ENCODE data around the gene STAT5A.

STAT5A gene

GRCh38 chr17:42337442-42337841 is 49.1 kb downstream of the STAT5A start:
- H2BK120ac ChIP-seq (ENCODE audit: low read depth, low read length): no peak overlapping the region
- no peak overlapping the region for H4K8ac ChIP-seq (ENCODE audit: low read length)
- peaks cover 52 to 91% of the 10 kb centered on the region in 2 experiments for H3K36me3 ChIP-seq (ENCODE audit: control insufficient read depth in 1 of 2, insufficient read depth in 2 of 2, low read depth in 1 of 2, low read length in 2 of 2)
- no peak overlapping the region for H2BK5ac ChIP-seq (ENCODE audit: low read depth, low read length, poor library complexity, severe bottlenecking)
- H3K9me3 ChIP-seq (ENCODE audit: control insufficient read depth, low read length): no peaks in the 10 kb centered on the region
- H2AK5ac ChIP-seq (ENCODE audit: low read length, severe bottlenecking): no peak overlapping the region
- no peak overlapping the region for H3K18ac ChIP-seq (ENCODE audit: low read depth in 1 of 2, low read length in 2 of 2)
- 65% methylated on average over 15 of the region's 15 CpGs for WGBS
- no peak overlapping the region for H3K14ac ChIP-seq (ENCODE audit: low read length in 2 of 2)
- no peak overlapping the region for H2BK12ac ChIP-seq (ENCODE audit: low read length in 2 of 2)
- H3K27me3 ChIP-seq (ENCODE audit: control insufficient read depth in 1 of 2, insufficient read depth in 1 of 2, low read length in 2 of 2): no peaks in the 10 kb centered on the region
- H3K9ac ChIP-seq (ENCODE audit: low read length): no peak overlapping the region
- no peak overlapping the region for H3K4me2 ChIP-seq (ENCODE audit: low read length, poor library complexity, severe bottlenecking)
- no peak overlapping the region for H2BK15ac ChIP-seq (ENCODE audit: low read depth, poor library complexity, severe bottlenecking)
- no peak overlapping the region for H3K4me3 ChIP-seq (ENCODE audit: insufficient read depth in 1 of 2, low read depth in 1 of 2, low read length in 2 of 2)
- H3K27ac ChIP-seq (ENCODE audit: low read length, poor library complexity, severe bottlenecking): no peak overlapping the region
- peaks cover 7% of the 10 kb centered on the region for H3K4me1 ChIP-seq (ENCODE audit: control insufficient read depth, insufficient read depth, low read depth, low read length)
- no peak overlapping the region for H2AFZ ChIP-seq (ENCODE audit: low read depth, low read length)
- H3K79me1 ChIP-seq (replicated peaks; ENCODE audit: low read length, poor library complexity, severe bottlenecking): peaks cover 36% of the 10 kb centered on the region
- peak overlapping the region in 1 of 2 experiments; percentile 61 for H3K4ac ChIP-seq (ENCODE audit: low read depth in 1 of 2, low read length in 2 of 2)
- no peak overlapping the region for H3K23ac ChIP-seq (ENCODE audit: low read length in 2 of 2)
- DNase-seq: peak; percentile 95
- H4K91ac ChIP-seq (ENCODE audit: low read length): no peak overlapping the region

GRCh38 chr17:42338427-42338985 is 50.2 kb downstream of the STAT5A start:
- Histone ChIP-seq H2BK5ac (ENCODE audit: low read depth, low read length, poor library complexity, severe bottlenecking) (no peak overlapping the region), H2BK15ac (ENCODE audit: low read depth, poor library complexity, severe bottlenecking) (no peak overlapping the region), H3K27ac (ENCODE audit: low read length, poor library complexity, severe bottlenecking) (no peak overlapping the region), H3K4me3 (ENCODE audit: insufficient read depth in 1 of 2, low read depth in 1 of 2, low read length in 2 of 2) (no peak overlapping the region), H4K8ac (ENCODE audit: low read length) (no peak overlapping the region), H2BK120ac (ENCODE audit: low read depth, low read length) (no peak overlapping the region), H3K23ac (ENCODE audit: low read length in 2 of 2) (no peak overlapping the region), H3K18ac (ENCODE audit: low read depth in 1 of 2, low read length in 2 of 2) (no peak overlapping the region), H3K9me3 (ENCODE audit: control insufficient read depth, low read length) (no peaks in the 10 kb centered on the region), H3K14ac (ENCODE audit: low read length in 2 of 2) (no peak overlapping the region), H3K4me2 (ENCODE audit: low read length, poor library complexity, severe bottlenecking) (no peak overlapping the region), H2BK12ac (ENCODE audit: low read length in 2 of 2) (no peak overlapping the region), H3K4ac (ENCODE audit: low read depth in 1 of 2, low read length in 2 of 2) (no peak overlapping the region), H4K91ac (ENCODE audit: low read length) (no peak overlapping the region), H3K9ac (ENCODE audit: low read length) (no peak overlapping the region), H3K36me3 (ENCODE audit: control insufficient read depth in 1 of 2, insufficient read depth in 2 of 2, low read depth in 1 of 2, low read length in 2 of 2) (peaks cover 44 to 91% of the 10 kb centered on the region in 2 experiments), H2AFZ (ENCODE audit: low read depth, low read length) (no peak overlapping the region), H3K27me3 (ENCODE audit: control insufficient read depth in 1 of 2, insufficient read depth in 1 of 2, low read length in 2 of 2) (no peaks in the 10 kb centered on the region), H3K79me1 (replicated peaks; ENCODE audit: low read length, poor library complexity, severe bottlenecking) (peaks cover 32% of the 10 kb centered on the region), H3K4me1 (ENCODE audit: control insufficient read depth, insufficient read depth, low read depth, low read length) (peaks cover 10% of the 10 kb centered on the region), H2AK5ac (ENCODE audit: low read length, severe bottlenecking) (no peak overlapping the region)
- no peak for DNase-seq
- WGBS: 93% methylated on average over 4 of the region's 4 CpGs

- 94% methylated on average over 5 of the region's 5 CpGs for WGBS
- Histone ChIP-seq H3K23ac (ENCODE audit: low read length in 2 of 2) (no peak overlapping the region), H3K79me1 (replicated peaks; ENCODE audit: low read length, poor library complexity, severe bottlenecking) (peaks cover 29% of the 10 kb centered on the region), H2AK5ac (ENCODE audit: low read length, severe bottlenecking) (no peak overlapping the region), H2BK12ac (ENCODE audit: low read length in 2 of 2) (no peak overlapping the region), H3K9me3 (ENCODE audit: control insufficient read depth, low read length) (no peaks in the 10 kb centered on the region), H3K27me3 (ENCODE audit: control insufficient read depth in 1 of 2, insufficient read depth in 1 of 2, low read length in 2 of 2) (no peaks in the 10 kb centered on the region), H3K4me2 (ENCODE audit: low read length, poor library complexity, severe bottlenecking) (no peak overlapping the region), H3K4me1 (ENCODE audit: control insufficient read depth, insufficient read depth, low read depth, low read length) (peaks cover 10% of the 10 kb centered on the region), H4K91ac (ENCODE audit: low read length) (no peak overlapping the region), H2BK5ac (ENCODE audit: low read depth, low read length, poor library complexity, severe bottlenecking) (no peak overlapping the region), H2BK120ac (ENCODE audit: low read depth, low read length) (no peak overlapping the region), H3K4ac (ENCODE audit: low read depth in 1 of 2, low read length in 2 of 2) (no peak overlapping the region), H2AFZ (ENCODE audit: low read depth, low read length) (no peak overlapping the region), H3K18ac (ENCODE audit: low read depth in 1 of 2, low read length in 2 of 2) (no peak overlapping the region), H2BK15ac (ENCODE audit: low read depth, poor library complexity, severe bottlenecking) (no peak overlapping the region), H3K9ac (ENCODE audit: low read length) (no peak overlapping the region), H3K14ac (ENCODE audit: low read length in 2 of 2) (no peak overlapping the region), H3K36me3 (ENCODE audit: control insufficient read depth in 1 of 2, insufficient read depth in 2 of 2, low read depth in 1 of 2, low read length in 2 of 2) (peaks cover 41 to 90% of the 10 kb centered on the region in 2 experiments), H4K8ac (ENCODE audit: low read length) (no peak overlapping the region), H3K4me3 (ENCODE audit: insufficient read depth in 1 of 2, low read depth in 1 of 2, low read length in 2 of 2) (no peak overlapping the region), H3K27ac (ENCODE audit: low read length, poor library complexity, severe bottlenecking) (no peak overlapping the region)
- DNase-seq: no peak
Observed at GRCh38 chr17:42339221-42339620, 50.9 kb downstream of the STAT5A start.

GRCh38 chr17:42340691-42341127 is 52.4 kb downstream of the STAT5A start:
- Histone ChIP-seq H2BK5ac (ENCODE audit: low read depth, low read length, poor library complexity, severe bottlenecking) (no peak overlapping the region), H2BK15ac (ENCODE audit: low read depth, poor library complexity, severe bottlenecking) (no peak overlapping the region), H3K14ac (ENCODE audit: low read length in 2 of 2) (no peak overlapping the region), H3K9me3 (ENCODE audit: control insufficient read depth, low read length) (no peaks in the 10 kb centered on the region), H2BK120ac (ENCODE audit: low read depth, low read length) (no peak overlapping the region), H3K4me1 (ENCODE audit: control insufficient read depth, insufficient read depth, low read depth, low read length) (peaks cover 10% of the 10 kb centered on the region), H2AK5ac (ENCODE audit: low read length, severe bottlenecking) (no peak overlapping the region), H4K8ac (ENCODE audit: low read length) (no peak overlapping the region), H3K9ac (ENCODE audit: low read length) (no peak overlapping the region), H2BK12ac (ENCODE audit: low read length in 2 of 2) (peak overlapping the region in 1 of 2 experiments; percentile 63), H3K23ac (ENCODE audit: low read length in 2 of 2) (peak overlapping the region in 1 of 2 experiments; percentile 93), H3K79me1 (replicated peaks; ENCODE audit: low read length, poor library complexity, severe bottlenecking) (peaks cover 28% of the 10 kb centered on the region), H3K4me3 (ENCODE audit: insufficient read depth in 1 of 2, low read depth in 1 of 2, low read length in 2 of 2) (no peak overlapping the region), H3K18ac (ENCODE audit: low read depth in 1 of 2, low read length in 2 of 2) (no peak overlapping the region), H3K27me3 (ENCODE audit: control insufficient read depth in 1 of 2, insufficient read depth in 1 of 2, low read length in 2 of 2) (no peaks in the 10 kb centered on the region), H4K91ac (ENCODE audit: low read length) (no peak overlapping the region), H2AFZ (ENCODE audit: low read depth, low read length) (no peak overlapping the region), H3K4me2 (ENCODE audit: low read length, poor library complexity, severe bottlenecking) (no peak overlapping the region), H3K36me3 (ENCODE audit: control insufficient read depth in 1 of 2, insufficient read depth in 2 of 2, low read depth in 1 of 2, low read length in 2 of 2) (peaks cover 45 to 90% of the 10 kb centered on the region in 2 experiments), H3K27ac (ENCODE audit: low read length, poor library complexity, severe bottlenecking) (no peak overlapping the region), H3K4ac (ENCODE audit: low read depth in 1 of 2, low read length in 2 of 2) (no peak overlapping the region)
- no peak for DNase-seq

Data from mesenchymal stem cell (in vitro differentiated cells and primary cell).